Measurements from ENCODE around the gene SLC26A1. TPM values are rescaled to one million over a fixed set of nuclear protein-coding genes. Genes with fewer than 3 reads are reported as not detected.

Gene SLC26A1
- total RNA-seq, 1 experiment from 2014 or later = 0.09 TPM

Other genes starting within 250 kb of the SLC26A1 start
- 0.48 and 0.90 TPM in 2 replicates for gene CPLX1, start 167.3 kb downstream of the SLC26A1 start, total RNA-seq (2021)
- gene GAK, start 61.1 kb downstream of the SLC26A1 start, total RNA-seq (2021) = 80.7 and 82.5 TPM in 2 replicates
- 6.4 and 6.8 TPM in 2 replicates for gene TMEM175, start 60.9 kb downstream of the SLC26A1 start, total RNA-seq (2021)
- gene DGKQ, start 19.8 kb downstream of the SLC26A1 start, total RNA-seq (2021) = 11.4 and 12.4 TPM in 2 replicates
- gene IDUA, start 6.4 kb downstream of the SLC26A1 start, total RNA-seq (2021) = 9.4 and 14.5 TPM in 2 replicates
- 25.8 and 26.1 TPM in 2 replicates for gene FGFRL1, start 18.2 kb upstream of the SLC26A1 start, total RNA-seq (2021)
- gene RNF212, start 120.2 kb upstream of the SLC26A1 start, total RNA-seq (2021) = 3.0 and 3.3 TPM in 2 replicates
- 1.7 and 2.3 TPM in 2 replicates for gene SPON2, start 179.2 kb upstream of the SLC26A1 start, total RNA-seq (2021)

All from H9 (cell line).